Ectodermal cell (in vitro differentiated cells): ENCODE measurements around the gene TNF.

Source experiments
- H3K27ac ChIP-seq: 2 replicates; pipeline ENCODE4 v1.7.0; 2013; ENCODE audit warnings: mild to moderate bottlenecking, low read depth, low read length; ENCODE audit not compliant: insufficient read depth, poor library complexity, severe bottlenecking
- H3K27me3 ChIP-seq: 2 replicates; pipeline ENCODE4 v1.7.0; 2013; ENCODE audit warnings: mild to moderate bottlenecking, low read length; ENCODE audit not compliant: insufficient read depth, control insufficient read depth, poor library complexity, severe bottlenecking
- H3K36me3 ChIP-seq: one replicate; pipeline ENCODE4 v1.7.0; 2013; ENCODE audit warnings: low read length; ENCODE audit not compliant: control insufficient read depth, insufficient read depth
- H3K4me1 ChIP-seq: one replicate; pipeline ENCODE4 v1.7.0; 2013; ENCODE audit warnings: low read length; ENCODE audit not compliant: control insufficient read depth, insufficient read depth
- H3K4me3 ChIP-seq: 2 replicates; pipeline ENCODE4 v1.7.0; 2013; ENCODE audit warnings: low read depth, low read length, control low read depth; ENCODE audit not compliant: insufficient read depth
- H3K9me3 ChIP-seq: 2 replicates; pipeline ENCODE4 v1.7.0; 2013; ENCODE audit warnings: mild to moderate bottlenecking, low read length, moderate library complexity; ENCODE audit not compliant: control insufficient read depth
- WGBS, 2 experiments: methylation state at CpG; one replicate each; pipeline ENCODE4 v1.1.7; 2013; ENCODE audit warnings: missing lambda C conversion rate in 2 of 2; 5-methylcytosine and 5-hydroxymethylcytosine counted together

TNF gene

GRCh38 chr6:31579546-31580437, 4.4 kb downstream of the TNF start:
- Histone ChIP-seq H3K36me3 (no peaks in the 10 kb centered on the region), H3K9me3 (no peaks in the 10 kb centered on the region), H3K4me1 (peaks cover 6% of the 10 kb centered on the region), H3K4me3 (no peak overlapping the region), H3K27ac (no peak overlapping the region), H3K27me3 (peaks cover 21% of the 10 kb centered on the region)
- WGBS, 2 experiments = 88 to 92% methylated on average over 7 to 8 of the region's 8 CpGs

- 68 to 70% methylated on average over 11 of the region's 11 CpGs for WGBS, 2 experiments
- H3K9me3 ChIP-seq = no peaks in the 10 kb centered on the region
- peak overlapping the region; percentile 71 for H3K4me3 ChIP-seq
- peaks cover 6% of the 10 kb centered on the region for H3K4me1 ChIP-seq
- H3K36me3 ChIP-seq = no peaks in the 10 kb centered on the region
- H3K27ac ChIP-seq = no peak overlapping the region
- H3K27me3 ChIP-seq = peaks cover 21% of the 10 kb centered on the region
Observed at GRCh38 chr6:31580438-31580740, 5.0 kb downstream of the TNF start.

DNA sequence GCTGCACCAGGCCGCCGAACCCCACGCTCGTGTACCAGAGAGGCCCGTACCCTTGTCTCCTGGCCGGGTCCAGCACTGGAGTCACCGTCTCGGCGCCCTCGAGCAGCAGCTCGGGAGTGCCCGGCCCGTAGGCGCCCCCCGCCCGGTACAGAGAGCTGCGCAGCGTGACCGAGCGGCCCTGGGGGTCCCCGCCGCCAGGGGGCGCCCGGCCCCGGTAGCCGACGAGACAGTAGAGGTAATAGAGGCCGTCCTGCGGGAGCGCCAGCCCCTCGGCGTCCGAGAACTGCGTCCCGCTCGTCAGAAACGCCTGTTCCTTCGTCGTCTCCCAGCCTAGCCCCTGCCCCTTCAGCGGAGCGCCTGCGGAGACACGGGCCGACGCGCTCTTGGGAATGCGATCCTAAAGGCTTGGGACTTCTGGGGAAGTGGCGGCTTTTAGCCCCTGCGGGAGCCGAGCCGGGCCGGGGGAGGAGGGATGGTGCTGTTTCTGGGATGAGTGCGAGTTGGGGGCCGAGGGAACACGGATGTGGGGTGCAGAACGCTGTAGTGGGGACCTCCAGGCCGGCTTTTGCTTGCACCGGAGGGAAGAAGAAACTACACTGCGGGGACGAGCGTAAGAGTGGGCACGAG, 5.6 kb downstream of the TNF start:
- 1 to 2% methylated on average over 62 of the region's 62 CpGs for WGBS, 2 experiments
- no peaks in the 10 kb centered on the region for H3K36me3 ChIP-seq
- peaks cover 21% of the 10 kb centered on the region for H3K27me3 ChIP-seq
- peaks cover 6% of the 10 kb centered on the region for H3K4me1 ChIP-seq
- peak overlapping the region; percentile 71 for H3K4me3 ChIP-seq
- H3K9me3 ChIP-seq = no peaks in the 10 kb centered on the region
- no peak overlapping the region for H3K27ac ChIP-seq

DNA sequence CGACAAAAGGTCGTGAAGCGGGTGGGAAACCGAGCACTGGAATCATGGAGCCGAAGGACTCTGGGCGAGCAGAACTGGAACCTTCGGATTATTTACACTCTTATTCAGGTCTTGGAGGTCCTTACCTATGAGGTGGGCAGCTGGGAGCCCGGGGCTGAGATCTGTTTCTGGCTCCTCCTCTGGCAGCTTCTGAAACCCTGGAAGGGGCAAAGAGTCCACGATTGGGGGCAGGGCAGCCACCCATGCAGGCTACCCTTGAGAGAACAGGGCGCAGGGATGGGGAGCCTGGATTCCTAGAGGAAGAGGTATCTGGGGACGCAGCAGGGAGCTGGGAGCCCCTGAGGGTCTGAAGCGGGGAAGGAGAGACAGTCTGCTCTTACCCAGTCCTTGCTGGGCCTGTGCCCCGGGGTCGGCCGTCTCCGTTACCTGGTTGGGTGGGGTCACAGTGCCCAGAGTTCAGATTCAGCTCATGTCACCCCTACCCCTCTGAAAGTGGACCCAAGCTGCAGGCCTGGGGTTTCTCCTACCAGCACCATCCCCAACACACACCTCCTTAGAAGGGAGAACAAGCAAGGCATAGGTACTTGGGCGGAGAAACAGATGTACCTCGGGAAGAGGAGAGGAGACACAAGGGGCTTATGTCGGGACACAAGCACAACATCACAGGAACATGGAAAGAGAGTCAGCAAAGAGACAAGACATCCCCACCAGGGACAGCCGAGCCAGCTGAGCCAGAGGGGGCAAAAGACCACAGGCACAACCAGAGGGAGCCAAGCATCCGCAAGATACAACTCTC, 6.3 kb downstream of the TNF start:
- Histone ChIP-seq H3K4me3 (peak overlapping the region; percentile 71), H3K9me3 (no peaks in the 10 kb centered on the region), H3K27ac (no peak overlapping the region), H3K27me3 (peaks cover 21% of the 10 kb centered on the region), H3K4me1 (peaks cover 6% of the 10 kb centered on the region), H3K36me3 (no peaks in the 10 kb centered on the region)
- 32 to 33% methylated on average over 21 of the region's 21 CpGs for WGBS, 2 experiments

DNA sequence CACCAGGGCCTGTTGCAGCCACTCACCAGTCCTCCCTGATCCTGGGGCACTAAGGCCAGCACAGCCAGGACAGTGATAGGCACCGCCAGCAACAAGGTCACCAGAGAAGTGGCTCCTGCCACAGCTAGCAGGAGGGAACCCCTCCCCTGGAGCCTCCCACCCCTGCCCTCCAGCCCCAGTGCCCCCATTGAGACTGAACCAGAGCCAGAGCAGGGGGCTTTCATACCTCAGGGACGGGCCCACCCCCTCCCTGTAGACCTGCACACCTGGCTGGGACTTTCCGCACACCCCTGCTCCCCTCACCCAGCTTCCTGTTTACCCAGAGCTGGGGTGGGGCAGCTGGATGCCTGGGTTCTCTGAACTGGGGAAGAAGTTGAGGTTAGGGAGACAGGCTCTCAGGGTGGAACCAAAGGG, 6.9 kb downstream of the TNF start, which contains the start of gene LTB:
Gene LTB, minus strand, starts transcription at position 195 of the 414 bp plus-strand sequence. Its CDS starts 7 bp downstream, at position 188.
- Histone ChIP-seq H3K9me3 (no peaks in the 10 kb centered on the region), H3K4me1 (peaks cover 6% of the 10 kb centered on the region), H3K36me3 (no peaks in the 10 kb centered on the region), H3K27ac (no peak within 1 kb of the TSS), H3K27me3 (peaks cover 21% of the 10 kb centered on the region), H3K4me3 (peak within 1 kb of the TSS; percentile 71)
- WGBS, 2 experiments = 86 to 91% methylated on average over 3 of the region's 3 CpGs

GRCh38 chr6:31585491-31585890, 10.1 kb downstream of the TNF start:
- 64 to 72% methylated on average over 2 of the region's 2 CpGs for WGBS, 2 experiments
- peaks cover 2% of the 10 kb centered on the region for H3K4me1 ChIP-seq
- peaks cover 17% of the 10 kb centered on the region for H3K27me3 ChIP-seq

DNA sequence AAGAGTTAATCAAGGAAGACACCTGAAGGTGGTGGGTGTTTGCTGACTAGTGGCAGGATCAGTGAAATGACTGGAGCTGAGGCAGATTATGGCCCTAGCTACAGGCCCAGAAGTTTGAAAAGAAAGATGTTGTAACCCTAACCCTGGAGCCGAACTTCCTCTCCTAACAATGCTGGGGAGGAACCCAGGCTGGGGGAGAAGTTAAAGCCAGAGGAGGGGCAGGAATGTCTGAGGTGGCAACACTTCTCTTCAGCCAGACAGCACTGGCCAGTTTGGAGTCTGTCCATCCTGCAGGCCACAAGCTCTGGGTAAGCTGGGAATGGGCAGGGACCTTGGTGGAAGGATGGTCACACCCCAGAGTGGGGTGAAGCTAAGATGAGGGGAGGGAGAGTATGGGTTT, 10.6 kb downstream of the TNF start, which contains the start of gene LST1:
Gene LST1, plus strand, starts transcription at position 270 of the 400 bp plus-strand sequence. CDS start 1,023 bp downstream, outside the sequence.
- no peak within 1 kb of the TSS for H3K4me3 ChIP-seq
- H3K4me1 ChIP-seq = no peaks in the 10 kb centered on the region
- 57 to 70% methylated on average over 1 of the region's 1 CpG for WGBS, 2 experiments
- peaks cover 14% of the 10 kb centered on the region for H3K27me3 ChIP-seq
- no peaks in the 10 kb centered on the region for H3K9me3 ChIP-seq
- H3K36me3 ChIP-seq = no peaks in the 10 kb centered on the region
- H3K27ac ChIP-seq = no peak within 1 kb of the TSS

More at GRCh38 chr6:31585491-31585890, 10.1 kb downstream of the TNF start:
- no peaks in the 10 kb centered on the region for H3K36me3 ChIP-seq
- H3K27ac ChIP-seq = no peak overlapping the region
- no peak overlapping the region for H3K4me3 ChIP-seq
- H3K9me3 ChIP-seq = no peaks in the 10 kb centered on the region

GRCh38 chr6:31586599-31587281, 11.4 kb downstream of the TNF start:
- H3K4me3 ChIP-seq = no peak overlapping the region
- H3K4me1 ChIP-seq = no peaks in the 10 kb centered on the region
- no peaks in the 10 kb centered on the region for H3K9me3 ChIP-seq
- H3K27me3 ChIP-seq = peaks cover 8% of the 10 kb centered on the region
- no peak overlapping the region for H3K27ac ChIP-seq
- H3K36me3 ChIP-seq = no peaks in the 10 kb centered on the region
- 80 to 84% methylated on average over 9 of the region's 9 CpGs for WGBS, 2 experiments

DNA sequence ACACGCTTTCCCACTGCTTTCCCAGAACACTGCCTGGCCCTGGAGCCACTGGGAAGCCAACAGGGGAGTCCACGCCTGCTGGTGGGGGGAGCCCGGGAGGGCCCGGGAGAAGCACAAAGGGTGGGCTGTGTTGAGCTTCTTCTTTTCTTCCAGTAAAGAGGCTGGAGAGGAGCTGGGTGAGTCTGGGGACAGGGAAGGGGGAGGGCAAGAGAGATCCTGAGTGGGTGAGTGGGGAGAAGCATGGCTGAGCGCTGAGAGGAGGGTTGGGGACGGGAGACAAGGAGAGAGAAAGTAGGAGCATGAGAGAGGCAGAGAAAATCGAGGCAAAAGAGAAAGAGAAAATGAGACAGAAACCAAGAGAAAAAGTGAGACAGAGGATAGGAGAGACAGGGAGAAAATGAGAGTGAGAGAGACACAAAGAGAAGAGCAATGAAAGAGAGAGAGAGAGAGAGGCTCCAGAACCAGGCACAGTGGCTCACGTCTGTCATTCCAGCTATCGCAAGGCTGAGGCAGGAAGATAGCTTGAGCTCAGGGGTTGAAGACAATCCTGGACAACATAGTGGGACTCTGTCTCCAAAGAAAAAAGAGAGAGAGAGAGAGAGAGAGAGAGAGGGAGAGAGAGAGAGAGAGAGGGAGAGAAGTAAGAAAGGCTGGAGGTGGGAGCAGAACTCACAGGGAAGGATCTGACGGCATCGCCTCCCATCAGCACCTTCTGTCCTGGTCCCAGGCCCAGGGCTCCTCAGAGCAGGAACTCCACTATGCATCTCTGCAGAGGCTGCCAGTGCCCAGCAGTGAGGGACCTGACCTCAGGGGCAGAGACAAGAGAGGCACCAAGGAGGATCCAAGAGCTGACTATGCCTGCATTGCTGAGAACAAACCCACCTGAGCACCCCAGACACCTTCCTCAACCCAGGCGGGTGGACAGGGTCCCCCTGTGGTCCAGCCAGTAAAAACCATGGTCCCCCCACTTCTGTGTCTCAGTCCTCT, 12.7 kb downstream of the TNF start:
- no peaks in the 10 kb centered on the region for H3K36me3 ChIP-seq
- no peaks in the 10 kb centered on the region for H3K27me3 ChIP-seq
- no peaks in the 10 kb centered on the region for H3K9me3 ChIP-seq
- WGBS, 2 experiments = 82 to 85% methylated on average over 11 to 12 of the region's 12 CpGs
- H3K4me1 ChIP-seq = no peaks in the 10 kb centered on the region
- H3K4me3 ChIP-seq = no peak overlapping the region
- no peak overlapping the region for H3K27ac ChIP-seq
